ENCODE data around the gene PAMR1.

- TF ChIP-seq CTCF (conservative IDR thresholded peaks at IDR 0.05; ENCODE audit: low read depth, low read length) = no peak
- TF ChIP-seq EZH2 (IDR thresholded peaks at IDR 0.05; ENCODE audit: borderline replicate concordance, low read depth, low read length, poor library complexity, severe bottlenecking) = no peak
Measured at GRCh38 chr11:35566181-35566580, 40.8 kb upstream of the PAMR1 start.

All from A673 (cell line).